GM21723 (cell line): ENCODE results near the gene SHTN1.

Experiments
- ATAC-seq: cut with Tn5 transposase; IDR thresholded peaks from one replicate; pipeline ENCODE4 v1.9.1; 2021; ENCODE audit warnings: mild to moderate bottlenecking, moderate library complexity; ENCODE audit not compliant: unreplicated experiment

Gene SHTN1

GRCh38 chr10:116919164-116919563 lies 85.8 kb downstream of the SHTN1 start:
- no peak for ATAC-seq

GRCh38 chr10:116918583-116918982 lies 86.4 kb downstream of the SHTN1 start:
- no peak for ATAC-seq

- no peak for ATAC-seq
Observed at GRCh38 chr10:116917481-116917880, 87.5 kb downstream of the SHTN1 start.

- no peak for ATAC-seq
Observed at GRCh38 chr10:116915340-116915739, 89.6 kb downstream of the SHTN1 start.

- no peak for ATAC-seq
Observed at GRCh38 chr10:116913695-116914094, 91.3 kb downstream of the SHTN1 start.

- ATAC-seq: no peak
Observed at GRCh38 chr10:116912162-116912561, 92.8 kb downstream of the SHTN1 start.

- no peak for ATAC-seq
Observed at GRCh38 chr10:116910910-116911309, 94.1 kb downstream of the SHTN1 start.

- no peak for ATAC-seq
Observed at GRCh38 chr10:116909307-116909706, 95.7 kb downstream of the SHTN1 start.

- ATAC-seq: no peak
Observed at GRCh38 chr10:116907245-116907987, 97.6 kb downstream of the SHTN1 start.

- ATAC-seq: no peak
Observed at GRCh38 chr10:116905845-116906210, 99.2 kb downstream of the SHTN1 start.

GRCh38 chr10:116899626-116900025 lies 105.4 kb downstream of the SHTN1 start:
- ATAC-seq: no peak

- no peak for ATAC-seq
Observed at GRCh38 chr10:116893686-116894037, 111.3 kb downstream of the SHTN1 start.

- ATAC-seq: no peak
Observed at GRCh38 chr10:116892907-116893685, 111.9 kb downstream of the SHTN1 start.

GRCh38 chr10:116891208-116891607 lies 113.8 kb downstream of the SHTN1 start:
- ATAC-seq: no peak

- ATAC-seq: no peak
Observed at GRCh38 chr10:116889066-116889465, 115.9 kb downstream of the SHTN1 start.

GRCh38 chr10:116888380-116889055 lies 116.5 kb downstream of the SHTN1 start:
- ATAC-seq: no peak

GRCh38 chr10:116886772-116887171 lies 118.2 kb downstream of the SHTN1 start:
- no peak for ATAC-seq

GRCh38 chr10:116882639-116883038 lies 122.3 kb downstream of the SHTN1 start:
- ATAC-seq: no peak

- ATAC-seq: no peak
Observed at GRCh38 chr10:116880716-116881482, 124.1 kb downstream of the SHTN1 start.

- ATAC-seq: no peak
Observed at GRCh38 chr10:116879817-116880216, 125.2 kb downstream of the SHTN1 start.

GRCh38 chr10:116878123-116878522 lies 126.9 kb downstream of the SHTN1 start:
- no peak for ATAC-seq
